M059J (cell line): Measurements from ENCODE around the gene KISS1. TPM values are rescaled to one million over a fixed set of nuclear protein-coding genes. Genes with fewer than 3 reads are reported as not detected.
"Not testable (repeated sequence)": the region's sequence is repeated elsewhere in the genome, so short reads cannot be mapped to it uniquely, and the experiment has no call there.

Experiments
- DNase-seq: peaks from one replicate; pipeline ENCODE4 v3.0.0-alpha.2; 2012; ENCODE audit warnings: low read depth
- total RNA-seq: library from RNA; depleted of rRNA; stranded (reverse); fragments of >200 nt; shearing (Covaris generic); gene quantifications from 2 replicates; pipeline ENCODE4 v1.2.3, GENCODE V29; 2014; rRNA removed

The KISS1 gene, protein sequence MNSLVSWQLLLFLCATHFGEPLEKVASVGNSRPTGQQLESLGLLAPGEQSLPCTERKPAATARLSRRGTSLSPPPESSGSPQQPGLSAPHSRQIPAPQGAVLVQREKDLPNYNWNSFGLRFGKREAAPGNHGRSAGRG
- total RNA-seq = 38.0 and 40.2 TPM in 2 replicates

DNA sequence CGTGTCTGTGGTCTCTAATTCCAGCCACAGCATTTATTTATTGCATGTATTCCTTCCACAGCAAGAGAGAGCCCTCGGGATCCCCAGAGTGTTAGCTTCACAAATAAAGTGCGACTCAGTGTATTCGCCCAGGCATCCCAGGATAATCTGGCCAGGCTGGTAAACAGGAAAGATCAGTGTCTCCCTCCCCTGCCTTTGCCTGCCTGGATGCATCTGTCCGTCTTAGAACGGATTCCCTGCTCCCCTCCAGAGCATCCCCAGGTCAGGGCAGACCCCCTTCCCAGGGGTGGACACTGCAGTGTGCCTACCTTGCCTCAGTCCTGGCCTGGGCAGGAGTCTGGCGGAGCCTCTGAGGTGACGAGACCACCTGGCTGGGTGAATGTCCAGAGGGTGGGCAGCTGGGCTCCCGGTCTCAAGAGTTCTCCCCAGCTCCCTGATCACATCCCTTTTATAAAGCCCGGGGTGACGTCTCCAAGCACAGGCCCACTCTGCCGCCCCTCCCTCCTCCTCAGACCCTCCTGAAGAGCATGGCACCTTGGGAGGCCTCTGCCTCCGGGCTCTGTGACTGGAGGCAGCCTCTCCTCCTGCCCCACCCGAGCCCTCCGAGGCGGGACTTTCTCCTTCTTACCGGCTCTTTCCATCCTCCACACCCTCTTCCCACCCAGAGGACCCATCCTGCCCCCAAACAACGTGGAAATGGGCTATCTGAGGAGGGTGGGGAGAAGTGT, at the start of gene KISS1:
Gene KISS1, minus strand, starts transcription at position 424 of the 728 bp plus-strand sequence. CDS start 3,615 bp downstream, outside the sequence.
- no peak for DNase-seq

DNA sequence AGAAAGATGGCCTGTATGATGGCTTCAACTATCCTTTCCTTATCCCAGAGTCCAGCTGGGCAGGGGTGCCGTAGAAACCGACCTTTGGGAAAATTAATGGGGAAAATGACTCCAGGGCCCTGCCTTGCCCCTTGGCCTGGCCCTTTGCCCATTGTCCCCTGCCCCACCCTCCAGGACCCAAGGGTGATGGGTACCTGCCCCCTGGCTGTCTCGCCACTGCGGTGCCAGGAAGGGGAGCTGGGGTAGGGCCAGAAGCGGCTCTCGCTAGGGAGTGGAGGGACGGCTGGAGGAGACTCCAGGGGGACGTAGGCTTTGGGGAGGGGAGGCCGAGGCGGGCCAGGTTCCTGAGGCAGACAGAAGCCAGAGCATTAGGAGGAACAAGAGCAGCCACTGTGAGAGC, 46.6 kb upstream of the KISS1 start:
- DNase-seq = no peak

DNA sequence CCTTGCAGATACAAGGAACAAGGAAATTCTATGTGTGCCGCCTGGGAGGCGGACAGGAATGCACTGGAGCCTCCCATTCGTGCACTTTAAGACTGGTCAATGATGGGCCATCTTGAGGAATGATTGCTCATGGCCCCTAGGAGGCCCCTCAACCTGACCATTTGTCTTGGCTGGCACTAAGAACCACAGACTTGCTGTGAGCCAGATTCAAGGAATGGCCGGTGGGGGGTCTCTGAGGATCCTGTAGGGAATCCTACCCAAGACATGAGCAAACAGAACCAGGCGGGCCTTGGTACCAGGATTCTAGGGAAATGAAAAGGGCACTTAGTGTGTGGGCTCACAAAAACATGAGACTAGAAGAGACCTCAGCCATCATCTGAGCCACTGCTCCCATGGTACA, 45.6 kb upstream of the KISS1 start:
- no peak for DNase-seq

DNA sequence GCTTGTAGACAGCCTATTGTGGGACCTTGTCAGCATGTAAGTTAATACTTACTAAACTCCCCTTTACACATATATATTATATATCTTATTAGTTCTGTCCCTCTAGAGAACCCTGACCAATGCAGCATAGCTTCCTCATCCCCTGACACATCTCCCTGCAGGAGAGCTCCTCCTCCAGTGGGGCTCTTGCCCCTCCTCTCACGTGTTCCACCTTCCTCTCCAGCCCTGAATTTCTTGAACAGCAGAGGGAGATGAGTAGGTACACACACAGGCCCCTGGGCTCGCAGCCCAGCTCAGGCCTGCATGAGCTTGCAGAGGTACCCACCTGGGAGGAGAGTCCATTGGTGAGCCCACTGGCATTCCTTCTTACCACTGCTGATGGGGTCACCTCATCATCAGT, 44.8 kb upstream of the KISS1 start:
- no peak for DNase-seq

DNA sequence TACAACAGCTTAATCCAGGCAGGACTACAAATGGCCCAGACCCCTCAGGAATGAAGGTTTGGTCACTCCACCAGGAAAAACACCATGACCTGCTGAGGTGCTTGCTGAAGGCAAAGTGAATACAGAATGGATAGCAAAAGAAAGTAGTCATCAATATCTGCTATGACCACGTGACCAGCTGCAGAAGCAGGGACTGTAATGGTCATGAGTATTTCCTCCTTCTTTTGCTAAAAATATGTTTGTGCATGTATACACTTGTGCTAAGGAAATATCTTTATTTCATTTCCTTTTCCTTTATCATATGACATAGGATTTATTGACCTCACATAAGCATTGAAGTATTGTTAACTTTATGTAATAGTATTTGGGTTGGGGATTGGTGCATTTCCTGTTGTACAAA, 43.9 kb upstream of the KISS1 start:
- no peak for DNase-seq

DNA sequence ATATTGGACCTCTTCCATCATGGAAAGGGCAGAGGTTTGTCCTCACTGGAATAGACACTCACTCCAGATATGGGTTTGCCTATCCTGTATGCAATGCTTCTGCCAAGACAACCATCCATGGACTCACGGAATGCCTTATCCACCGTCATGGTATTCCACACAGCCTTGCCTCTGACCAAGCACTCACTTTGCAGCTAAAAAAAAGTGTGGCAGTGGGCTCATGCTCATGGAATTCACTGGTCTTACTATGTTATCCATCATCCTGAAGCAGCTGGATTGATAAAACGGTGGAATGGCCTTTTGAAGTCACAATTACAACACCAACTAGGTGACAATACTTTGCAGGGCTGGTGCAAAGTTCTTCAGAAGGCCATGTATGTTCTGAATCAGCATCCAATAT, 43.1 kb upstream of the KISS1 start:
- DNase-seq = not testable (repeated sequence)

DNA sequence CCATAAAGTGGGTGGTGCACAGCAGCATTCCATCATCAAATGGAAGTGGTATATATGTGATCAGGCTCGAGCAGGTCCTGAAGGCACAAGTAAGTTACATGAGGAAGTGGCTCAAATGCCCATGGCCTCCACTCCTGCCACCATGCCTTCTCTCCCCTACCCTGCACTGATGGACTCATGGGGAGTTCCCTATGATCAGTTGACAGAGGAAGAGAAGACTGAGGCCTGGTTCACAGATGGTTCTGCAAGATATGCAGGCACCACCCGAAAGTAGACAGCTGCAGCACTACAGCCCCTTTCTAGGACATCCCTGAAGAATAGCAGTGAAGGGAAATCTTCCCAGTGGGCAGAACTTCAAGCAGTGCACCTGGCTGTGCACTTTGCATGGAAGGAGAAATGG, 42.2 kb upstream of the KISS1 start:
- DNase-seq = not testable (repeated sequence)

DNA sequence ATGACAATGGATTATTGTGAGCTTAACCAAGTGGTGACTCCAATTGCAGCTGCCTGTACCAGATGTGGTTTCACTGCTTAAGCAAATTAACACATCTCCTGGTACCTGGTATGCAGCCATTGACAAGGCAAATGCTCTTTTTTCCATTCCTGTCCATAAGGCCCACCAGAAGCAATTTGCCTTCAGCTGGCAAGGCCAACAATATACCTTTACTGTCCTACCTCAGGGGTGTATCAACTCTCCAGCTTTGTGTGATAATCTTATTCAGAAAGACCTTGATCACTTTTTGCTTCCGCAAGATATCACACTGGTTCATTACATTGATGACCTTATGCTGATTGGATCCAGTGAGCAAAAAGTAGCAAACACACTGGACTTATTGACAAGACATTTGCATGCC, 41.2 kb upstream of the KISS1 start:
- not testable (repeated sequence) for DNase-seq

DNA sequence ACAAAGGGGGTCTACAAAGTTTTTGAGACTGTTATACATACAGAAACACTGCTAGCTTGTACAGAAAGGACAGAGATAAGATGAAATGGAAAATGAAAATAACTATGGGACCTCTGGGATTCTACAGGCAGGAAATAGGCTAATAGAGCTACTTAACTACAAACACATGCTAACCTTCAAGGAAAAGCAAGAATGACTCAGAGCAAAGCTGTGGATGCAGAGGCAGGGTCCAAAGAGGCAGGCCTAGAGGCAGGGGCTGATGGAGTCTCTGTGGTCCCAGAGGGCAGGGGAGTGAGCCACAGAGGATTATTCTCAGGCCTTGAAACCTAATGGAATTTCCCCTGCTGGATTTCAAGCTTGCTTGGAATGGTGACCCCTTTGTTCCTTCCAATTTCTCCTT, 36.2 kb upstream of the KISS1 start:
- DNase-seq = peak; percentile 22

DNA sequence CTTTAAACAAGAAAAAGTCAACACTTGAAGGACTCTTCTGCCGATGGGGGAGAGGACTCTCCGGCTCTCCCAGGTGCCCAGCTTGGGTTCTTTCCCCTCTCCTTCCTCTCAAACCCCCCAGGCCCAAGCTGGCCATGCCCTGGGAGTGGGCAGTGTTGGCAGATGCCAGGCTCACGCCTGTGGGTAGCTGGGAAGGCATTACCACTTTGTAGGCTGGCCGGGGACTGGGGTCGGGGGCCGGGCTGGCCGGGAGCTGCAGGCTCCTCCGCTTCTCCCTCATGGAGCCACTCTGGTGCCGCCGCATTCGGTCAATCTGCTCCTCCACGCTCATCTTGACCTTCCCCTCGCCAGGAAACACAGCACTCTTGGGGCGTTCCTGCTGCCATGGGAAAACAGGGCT, 33.9 kb upstream of the KISS1 start:
- DNase-seq = no peak

DNA sequence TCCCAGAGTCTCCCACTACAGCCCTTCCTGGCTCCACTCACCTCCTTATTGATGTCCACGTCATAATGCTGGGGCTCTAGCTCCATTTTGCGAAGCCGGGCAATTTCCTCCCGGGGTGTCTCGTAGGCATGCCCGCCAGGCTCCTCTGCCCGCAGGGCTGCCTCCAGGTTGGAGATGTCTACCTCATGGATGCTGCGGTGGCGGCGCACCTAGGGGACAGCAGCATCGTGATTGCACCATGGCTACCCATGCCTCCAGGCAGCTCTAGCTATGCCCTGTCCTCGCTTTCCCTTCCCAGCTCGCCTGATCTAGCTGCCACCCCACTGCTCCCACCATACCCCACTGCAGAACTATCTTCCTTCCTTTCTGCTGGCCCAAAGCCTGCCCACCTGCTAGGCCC, 32.6 kb upstream of the KISS1 start:
- no peak for DNase-seq

DNA sequence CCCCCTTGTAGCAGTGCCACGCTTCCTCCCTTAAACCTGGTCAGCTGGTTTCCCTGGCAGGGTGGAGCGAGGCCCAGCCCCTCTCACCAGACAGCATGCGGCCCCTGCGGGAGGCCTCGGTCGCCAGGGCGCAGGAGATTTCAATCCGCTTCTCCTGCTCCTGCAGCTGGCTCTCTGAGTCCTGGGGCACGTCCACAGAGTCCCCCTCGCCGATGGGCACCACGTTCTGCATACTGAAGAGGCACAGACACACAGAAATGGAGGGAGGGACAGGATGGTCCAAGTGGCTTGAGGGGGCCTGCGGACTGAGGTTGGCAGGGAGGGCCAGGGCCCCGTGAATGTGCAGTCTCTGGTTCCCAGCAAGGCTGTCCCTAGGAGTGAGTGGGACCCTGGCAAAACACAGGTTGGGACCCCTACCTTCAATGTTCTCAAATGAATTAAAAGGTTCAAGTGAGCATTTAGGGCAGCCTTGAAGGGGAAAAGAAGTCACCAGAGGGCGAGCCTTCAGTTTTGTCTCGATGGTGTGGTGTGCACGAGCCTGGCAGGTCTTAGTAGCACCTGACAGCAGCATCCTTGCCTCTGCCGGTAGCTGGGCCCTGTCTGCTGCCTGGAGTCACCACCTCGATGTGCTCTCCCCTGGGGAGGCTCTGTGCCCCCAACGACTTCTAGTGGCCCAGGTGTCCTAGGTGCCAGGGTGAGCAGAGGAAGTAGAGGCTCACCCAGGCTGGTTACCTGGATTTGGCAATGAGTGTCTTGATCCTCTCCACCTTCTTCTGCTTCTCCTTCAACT, 31.9 kb upstream of the KISS1 start:
- no peak for DNase-seq

DNA sequence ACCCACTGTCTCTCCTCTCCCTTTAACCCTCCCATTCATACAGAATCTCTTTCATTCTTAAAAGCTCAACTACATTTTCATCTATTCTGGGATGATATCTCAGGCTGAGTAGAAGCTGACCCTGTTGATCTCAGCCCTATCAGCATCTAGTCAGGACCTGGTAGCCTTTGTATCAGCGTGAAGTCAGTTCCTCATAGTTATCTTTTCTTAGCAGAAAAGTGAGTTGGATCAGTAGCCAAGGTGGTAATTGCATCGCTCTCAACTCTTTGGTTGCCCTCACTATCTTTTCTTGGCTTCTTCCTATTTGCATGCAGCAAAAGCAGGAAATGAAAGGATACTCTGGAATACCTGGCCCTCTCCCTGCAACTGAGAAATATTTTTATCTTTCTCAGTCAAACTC, 31.1 kb upstream of the KISS1 start:
- no peak for DNase-seq

DNA sequence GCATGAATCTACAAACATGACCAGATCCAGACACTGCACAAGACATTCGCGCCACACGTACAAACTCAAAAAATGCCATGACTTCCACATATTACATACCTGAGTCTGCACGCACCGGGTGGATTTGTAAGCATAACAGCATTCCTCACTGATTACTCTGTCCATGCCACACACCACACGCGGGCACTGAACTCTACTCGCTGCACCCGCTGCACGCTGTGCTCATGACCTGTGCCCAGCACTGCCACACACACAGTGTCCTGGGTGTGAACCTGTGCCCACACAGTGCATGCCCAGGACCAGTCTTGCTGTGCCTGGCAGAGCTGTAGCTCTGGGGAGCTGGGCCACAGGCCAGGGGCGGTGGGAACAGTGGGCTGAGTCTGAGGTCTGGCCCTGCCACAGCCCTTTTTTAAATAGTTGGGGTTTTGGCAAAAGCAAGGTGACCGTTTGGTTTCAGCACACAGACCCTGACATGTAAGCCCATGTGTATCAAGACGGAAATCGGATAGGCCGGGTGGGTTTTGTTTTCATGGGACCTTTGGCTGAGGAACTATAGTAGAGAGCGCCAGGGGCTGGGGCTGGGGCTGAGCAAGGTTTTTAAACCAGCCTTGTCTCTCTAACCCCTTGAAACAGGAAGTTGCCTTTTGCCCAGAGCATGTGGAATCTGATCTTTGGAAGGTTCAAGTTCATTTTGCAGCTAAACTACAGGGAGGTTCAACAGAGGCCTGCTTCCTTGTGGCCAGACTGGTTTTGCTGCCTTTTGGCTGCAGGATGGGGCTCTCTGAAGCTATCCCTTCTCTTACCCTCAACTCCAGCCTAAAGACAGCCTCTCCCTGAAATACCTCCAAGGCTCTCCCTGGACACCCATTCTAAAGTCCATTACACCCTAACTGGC, 29.8 kb upstream of the KISS1 start:
- DNase-seq = peak; percentile 75

DNA sequence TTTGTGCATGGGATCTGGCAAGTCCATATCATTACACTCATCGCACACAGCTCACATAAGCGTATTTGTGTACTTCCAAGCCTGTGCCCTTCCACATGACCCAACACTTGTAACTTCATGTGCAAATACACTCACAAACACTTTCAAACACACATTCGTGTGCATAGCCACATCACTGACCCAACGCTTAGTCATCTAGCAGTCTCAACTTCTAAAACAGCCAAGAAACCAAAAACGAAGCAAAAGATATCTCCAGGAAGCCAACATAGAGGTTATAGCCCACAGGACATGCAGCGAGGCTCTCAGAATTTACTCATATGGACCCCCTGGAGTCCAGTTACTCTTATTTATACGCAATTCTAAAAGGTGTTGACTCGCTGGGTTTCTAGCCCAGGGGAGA, 28.4 kb upstream of the KISS1 start:
- peak; percentile 27 for DNase-seq

DNA sequence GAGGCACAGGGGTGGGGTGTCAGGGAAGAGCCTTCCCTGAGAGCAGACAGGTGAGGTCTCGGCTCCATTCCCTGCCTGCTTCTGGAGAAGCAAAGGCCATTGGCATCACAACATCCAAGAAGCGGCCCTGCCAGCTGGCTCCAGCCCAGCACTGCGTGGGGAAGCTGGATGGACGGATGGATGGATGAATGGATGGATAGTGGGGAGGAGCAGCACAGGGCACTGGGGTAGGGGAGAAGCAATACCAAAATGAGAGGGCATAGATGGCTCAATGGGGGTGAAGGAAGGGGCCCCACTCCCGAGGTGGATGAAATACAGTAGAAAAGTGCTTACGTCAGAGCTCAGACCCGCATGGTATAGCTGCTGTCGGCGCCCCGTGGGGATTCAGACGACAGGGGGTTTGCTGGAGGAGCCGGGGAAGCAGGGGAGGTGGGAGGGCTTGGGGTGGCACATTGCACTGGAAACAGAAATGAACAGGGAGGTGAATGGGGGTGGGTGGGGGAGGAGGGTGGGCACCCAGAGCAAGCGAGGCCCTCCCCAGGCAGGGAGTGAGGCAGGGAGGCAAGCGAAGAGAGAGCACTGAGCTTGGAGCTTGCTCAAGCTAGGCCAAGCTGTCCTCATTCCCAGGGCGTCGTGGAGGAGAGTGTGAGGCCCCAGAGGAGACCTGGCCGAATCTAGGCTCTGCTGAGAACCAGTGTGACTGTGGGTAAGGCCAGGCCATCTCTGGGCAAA, 27.0 kb upstream of the KISS1 start:
- no peak for DNase-seq

DNA sequence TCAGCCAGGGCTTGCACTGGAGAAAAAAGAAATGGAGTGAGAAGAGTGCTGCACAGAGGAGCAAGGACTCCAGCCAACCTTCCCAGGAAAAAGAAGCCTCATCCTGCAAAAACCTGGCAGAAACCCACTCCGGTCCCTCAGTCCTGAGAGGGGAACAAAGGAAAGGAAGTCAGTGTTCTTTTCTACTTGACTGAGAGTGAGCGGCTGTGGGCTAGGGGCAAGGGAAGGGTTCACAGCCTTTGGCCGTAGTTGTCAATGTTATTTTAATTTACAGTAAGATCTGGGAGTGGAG, 26.4 kb upstream of the KISS1 start:
- DNase-seq = no peak

DNA sequence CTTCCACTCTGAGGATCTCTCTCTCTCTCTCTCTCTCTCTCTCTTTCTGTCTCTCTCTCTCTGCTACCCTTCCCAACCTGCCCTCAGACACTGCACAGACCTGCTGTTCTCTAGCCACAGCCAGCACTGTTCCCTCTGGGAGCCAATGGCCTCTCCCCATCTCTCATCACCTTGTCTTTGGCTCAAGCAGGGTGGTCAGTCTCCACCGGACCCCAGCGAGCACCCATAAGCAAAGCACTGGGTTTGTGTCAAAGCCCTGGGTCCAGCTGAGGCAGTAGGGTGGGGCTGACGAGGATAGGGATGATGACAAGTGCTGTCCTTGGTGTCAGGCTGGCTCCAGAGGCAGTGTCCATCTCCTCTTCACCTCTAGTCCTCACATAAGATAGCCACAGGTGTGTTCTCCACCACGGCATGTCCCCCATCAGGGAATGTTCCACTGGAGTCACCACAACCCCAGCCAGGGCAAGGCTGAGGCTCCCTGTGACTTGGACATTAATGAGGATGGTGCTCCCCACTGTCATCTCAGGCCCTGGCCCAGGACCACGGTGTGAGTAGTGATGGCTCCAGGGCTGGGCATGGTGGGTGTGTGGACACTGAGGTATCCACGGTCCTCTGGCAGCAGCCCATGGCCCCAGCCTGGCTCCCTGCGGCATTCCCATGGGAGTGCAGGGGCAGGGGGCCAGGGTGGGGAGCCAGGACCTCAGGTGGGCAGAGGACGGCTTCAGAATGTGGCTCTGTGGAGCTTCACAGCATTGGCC, 25.9 kb upstream of the KISS1 start:
- DNase-seq = no peak

DNA sequence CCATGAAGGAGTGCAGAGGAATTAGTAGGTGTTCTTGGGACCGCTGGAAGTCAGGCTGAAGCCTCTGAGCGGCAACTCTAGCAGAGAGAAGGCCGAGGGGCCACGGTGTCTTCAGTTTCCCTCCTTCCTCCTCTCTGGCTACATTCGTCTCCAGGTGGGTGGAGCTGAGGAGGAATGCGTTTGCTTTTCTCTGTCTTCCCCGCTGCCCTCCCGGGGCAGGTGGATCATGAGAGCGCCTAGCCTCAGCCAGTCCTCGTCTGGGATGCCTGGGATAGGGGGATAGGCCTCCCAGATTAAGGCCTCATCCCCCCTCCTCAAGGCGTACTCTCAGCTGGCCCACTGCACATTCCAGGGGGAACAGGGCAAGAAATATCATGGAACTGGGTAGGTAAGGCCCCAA, 25.0 kb upstream of the KISS1 start:
- DNase-seq = no peak

DNA sequence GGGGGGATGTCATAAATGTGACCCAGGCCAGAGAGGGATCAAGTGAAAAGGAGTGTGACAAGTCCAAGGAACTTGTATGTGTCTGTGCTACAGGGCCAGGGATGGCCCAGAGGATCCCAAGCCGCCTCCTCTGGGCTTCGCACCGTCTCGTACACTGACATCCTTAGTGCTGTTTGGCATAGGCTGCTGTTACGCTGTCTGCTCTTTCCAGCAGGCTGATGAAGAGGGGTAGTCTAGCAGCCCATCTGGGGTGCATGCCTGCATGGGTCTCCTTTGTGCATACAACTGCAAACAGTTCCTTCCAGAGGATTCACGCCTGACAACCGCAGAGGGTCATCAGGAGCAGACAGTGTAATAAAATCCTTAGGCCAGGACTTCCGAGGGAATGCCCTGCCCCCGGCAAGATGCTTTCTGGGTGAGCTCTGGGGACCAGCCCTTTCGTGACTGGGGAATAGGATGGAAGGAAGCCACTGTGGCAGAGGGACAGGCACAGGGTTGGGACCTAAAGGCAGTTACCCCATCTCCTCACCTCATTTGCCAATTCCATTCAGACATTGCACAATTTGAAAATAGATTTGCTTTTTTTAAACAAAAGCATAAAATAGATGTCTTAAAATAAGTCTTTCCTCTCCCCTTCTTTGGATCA, 23.8 kb upstream of the KISS1 start:
- no peak for DNase-seq
